ENCODE results near the gene CACTIN.
"Not testable (repeated sequence)": the region's sequence is repeated elsewhere in the genome, so short reads cannot be mapped to it uniquely, and the experiment has no call there.

Gene CACTIN

GRCh38 chr19:3656073-3656746, 29.6 kb upstream of the CACTIN start:
- Mint-ChIP-seq H3K4me3 (no peak overlapping the region), H3K27ac (no peak overlapping the region), H3K36me3 (peaks cover 52% of the 10 kb centered on the region), H3K27me3 (no peaks in the 10 kb centered on the region), H3K4me1 (peaks cover 4% of the 10 kb centered on the region), H3K9me3 (no peaks in the 10 kb centered on the region)
- ATAC-seq: no peak

GRCh38 chr19:3655402-3656072, 28.9 kb upstream of the CACTIN start:
- no peaks in the 10 kb centered on the region for H3K27me3 Mint-ChIP-seq
- no peak overlapping the region for H3K4me3 Mint-ChIP-seq
- peaks cover 4% of the 10 kb centered on the region for H3K4me1 Mint-ChIP-seq
- H3K36me3 Mint-ChIP-seq: peaks cover 49% of the 10 kb centered on the region
- H3K27ac Mint-ChIP-seq: no peak overlapping the region
- no peaks in the 10 kb centered on the region for H3K9me3 Mint-ChIP-seq
- peak; percentile 74 for ATAC-seq

- Mint-ChIP-seq H3K4me3 (no peak overlapping the region), H3K36me3 (peaks cover 35% of the 10 kb centered on the region), H3K4me1 (peaks cover 4% of the 10 kb centered on the region), H3K9me3 (no peaks in the 10 kb centered on the region), H3K27me3 (no peaks in the 10 kb centered on the region), H3K27ac (no peak overlapping the region)
- no peak for ATAC-seq
Measured at GRCh38 chr19:3653865-3654513, 27.4 kb upstream of the CACTIN start.

- H3K27ac Mint-ChIP-seq: no peak overlapping the region
- H3K9me3 Mint-ChIP-seq: no peaks in the 10 kb centered on the region
- H3K4me1 Mint-ChIP-seq: peaks cover 4% of the 10 kb centered on the region
- no peak overlapping the region for H3K4me3 Mint-ChIP-seq
- no peaks in the 10 kb centered on the region for H3K27me3 Mint-ChIP-seq
- no peak for ATAC-seq
- H3K36me3 Mint-ChIP-seq: peaks cover 32% of the 10 kb centered on the region
Measured at GRCh38 chr19:3653081-3653795, 26.6 kb upstream of the CACTIN start.

- peaks cover 24% of the 10 kb centered on the region for H3K36me3 Mint-ChIP-seq
- peaks cover 4% of the 10 kb centered on the region for H3K4me1 Mint-ChIP-seq
- ATAC-seq: no peak
- no peaks in the 10 kb centered on the region for H3K9me3 Mint-ChIP-seq
- H3K27ac Mint-ChIP-seq: no peak overlapping the region
- no peaks in the 10 kb centered on the region for H3K27me3 Mint-ChIP-seq
- H3K4me3 Mint-ChIP-seq: no peak overlapping the region
Measured at GRCh38 chr19:3652422-3652821, 25.8 kb upstream of the CACTIN start.

GRCh38 chr19:3651684-3652083, 25.1 kb upstream of the CACTIN start:
- no peaks in the 10 kb centered on the region for H3K4me1 Mint-ChIP-seq
- no peaks in the 10 kb centered on the region for H3K9me3 Mint-ChIP-seq

GRCh38 chr19:3649888-3650287, 23.3 kb upstream of the CACTIN start:
- Mint-ChIP-seq H3K9me3 (no peaks in the 10 kb centered on the region), H3K27me3 (no peaks in the 10 kb centered on the region), H3K4me3 (no peak overlapping the region), H3K27ac (no peak overlapping the region), H3K4me1 (no peaks in the 10 kb centered on the region), H3K36me3 (peaks cover 34% of the 10 kb centered on the region)
- no peak for ATAC-seq

More at GRCh38 chr19:3651684-3652083, 25.1 kb upstream of the CACTIN start:
- ATAC-seq: no peak
- H3K36me3 Mint-ChIP-seq: peaks cover 20% of the 10 kb centered on the region
- no peaks in the 10 kb centered on the region for H3K27me3 Mint-ChIP-seq
- H3K4me3 Mint-ChIP-seq: no peak overlapping the region
- H3K27ac Mint-ChIP-seq: no peak overlapping the region

GRCh38 chr19:3648037-3648905, 21.7 kb upstream of the CACTIN start:
- Mint-ChIP-seq H3K27me3 (no peaks in the 10 kb centered on the region), H3K9me3 (no peaks in the 10 kb centered on the region), H3K4me1 (no peaks in the 10 kb centered on the region), H3K27ac (no peak overlapping the region), H3K4me3 (no peak overlapping the region), H3K36me3 (peaks cover 40% of the 10 kb centered on the region)
- ATAC-seq: no peak

- not testable (repeated sequence) for H3K27me3 Mint-ChIP-seq, H3K27ac Mint-ChIP-seq, H3K4me1 Mint-ChIP-seq, H3K4me3 Mint-ChIP-seq, ATAC-seq, H3K9me3 Mint-ChIP-seq
- peaks cover 50% of the 10 kb centered on the region for H3K36me3 Mint-ChIP-seq
Measured at GRCh38 chr19:3647102-3647501, 20.5 kb upstream of the CACTIN start.

- no peak overlapping the region for H3K27ac Mint-ChIP-seq
- no peak overlapping the region for H3K4me3 Mint-ChIP-seq
- no peaks in the 10 kb centered on the region for H3K9me3 Mint-ChIP-seq
- no peaks in the 10 kb centered on the region for H3K27me3 Mint-ChIP-seq
- peaks cover 48% of the 10 kb centered on the region for H3K36me3 Mint-ChIP-seq
- no peak for ATAC-seq
- H3K4me1 Mint-ChIP-seq: no peaks in the 10 kb centered on the region
Measured at GRCh38 chr19:3646336-3647092, 19.9 kb upstream of the CACTIN start.

GRCh38 chr19:3645726-3646125, 19.1 kb upstream of the CACTIN start:
- Mint-ChIP-seq H3K27ac (no peak overlapping the region), H3K9me3 (no peaks in the 10 kb centered on the region), H3K4me3 (no peak overlapping the region), H3K27me3 (no peaks in the 10 kb centered on the region), H3K4me1 (no peaks in the 10 kb centered on the region), H3K36me3 (peaks cover 43% of the 10 kb centered on the region)
- ATAC-seq: no peak

- no peak overlapping the region for H3K4me3 Mint-ChIP-seq
- H3K27ac Mint-ChIP-seq: no peak overlapping the region
- H3K27me3 Mint-ChIP-seq: no peaks in the 10 kb centered on the region
- no peak for ATAC-seq
- no peaks in the 10 kb centered on the region for H3K9me3 Mint-ChIP-seq
- H3K36me3 Mint-ChIP-seq: peaks cover 43% of the 10 kb centered on the region
- H3K4me1 Mint-ChIP-seq: no peaks in the 10 kb centered on the region
Measured at GRCh38 chr19:3645067-3645396, 18.4 kb upstream of the CACTIN start.

- peaks cover 48% of the 10 kb centered on the region for H3K36me3 Mint-ChIP-seq
- ATAC-seq: no peak
Measured at GRCh38 chr19:3644351-3645066, 17.9 kb upstream of the CACTIN start.

More at GRCh38 chr19:3644351-3645066, 17.9 kb upstream of the CACTIN start:
- Mint-ChIP-seq H3K27ac (no peak overlapping the region), H3K4me3 (no peak overlapping the region), H3K27me3 (no peaks in the 10 kb centered on the region), H3K9me3 (no peaks in the 10 kb centered on the region), H3K4me1 (no peaks in the 10 kb centered on the region)
